SIG-M5 treated with dmso at 0.1 percent for 504 hours (cell line): ENCODE measurements around the gene NCKAP1.
"Not testable (repeated sequence)": the region's sequence is repeated elsewhere in the genome, so short reads cannot be mapped to it uniquely, and the experiment has no call there.

Experiments used
- DNase-seq: peaks from one replicate; lab custom pipeline; 2025; ENCODE audit not compliant: unreplicated experiment; lab: John Stamatoyannopoulos, UW

NCKAP1 gene

DNA sequence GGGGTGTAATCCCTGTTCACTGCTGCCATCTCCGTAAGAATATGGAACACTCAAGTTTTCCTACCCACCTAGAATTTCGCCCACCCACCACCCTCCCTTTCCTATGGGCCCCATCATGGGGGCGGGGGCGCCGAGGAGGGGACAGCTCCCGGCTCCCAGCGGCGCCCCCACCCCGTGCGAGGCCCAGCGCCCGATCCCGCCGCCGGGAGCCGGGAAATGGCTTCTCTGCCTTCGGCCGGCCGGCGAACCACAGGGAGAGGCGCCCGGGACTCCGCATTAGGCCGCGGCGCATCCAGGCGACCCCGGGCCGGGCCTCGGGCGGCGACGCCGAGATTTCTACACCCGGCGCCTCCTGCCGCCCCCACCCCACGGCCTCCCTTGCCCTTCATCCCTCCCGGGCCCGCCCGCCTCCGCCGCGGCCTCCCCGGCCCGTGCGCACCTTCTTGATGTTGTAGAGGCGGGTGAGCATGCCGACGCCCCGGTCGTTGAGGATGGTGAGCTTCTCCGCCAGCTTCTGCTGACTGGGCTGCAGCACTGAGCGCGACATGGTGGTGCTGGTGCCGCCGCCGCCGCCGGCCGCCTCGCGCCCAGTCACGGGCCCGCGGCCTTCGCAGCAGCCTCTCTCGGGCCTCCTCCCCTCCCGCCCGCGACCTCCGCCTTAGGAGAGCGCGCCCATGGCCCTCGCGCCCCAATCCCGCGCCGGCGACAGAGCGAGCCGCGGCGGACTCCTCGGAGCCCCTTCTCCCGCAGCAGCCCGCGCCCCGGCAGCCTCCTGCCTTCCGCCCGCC, 510 bp downstream of the NCKAP1 start:
- DNase-seq = no peak

DNA sequence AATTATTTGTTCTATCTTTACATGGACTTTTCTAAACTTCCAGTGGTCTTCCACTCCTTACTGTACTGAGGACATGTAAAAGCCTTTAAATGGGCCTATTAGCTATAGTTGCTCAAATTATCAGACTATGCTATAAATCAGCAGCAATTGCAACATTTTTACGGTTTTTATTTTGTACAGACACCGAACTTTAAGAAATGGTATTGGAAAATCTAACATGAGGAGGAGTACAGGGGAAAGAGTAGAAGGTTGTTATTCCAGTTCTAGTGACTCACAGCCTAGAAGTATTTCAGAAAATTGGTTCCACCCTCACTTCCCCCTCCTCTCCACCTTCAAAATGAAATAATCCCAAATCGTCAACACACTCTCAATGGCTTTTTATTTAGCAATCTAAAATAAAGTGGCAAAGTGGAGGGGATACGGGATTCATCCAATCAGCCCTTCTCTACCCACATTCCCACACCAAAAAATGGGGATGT, 1.1 kb downstream of the NCKAP1 start:
- DNase-seq = peak; percentile 25

DNA sequence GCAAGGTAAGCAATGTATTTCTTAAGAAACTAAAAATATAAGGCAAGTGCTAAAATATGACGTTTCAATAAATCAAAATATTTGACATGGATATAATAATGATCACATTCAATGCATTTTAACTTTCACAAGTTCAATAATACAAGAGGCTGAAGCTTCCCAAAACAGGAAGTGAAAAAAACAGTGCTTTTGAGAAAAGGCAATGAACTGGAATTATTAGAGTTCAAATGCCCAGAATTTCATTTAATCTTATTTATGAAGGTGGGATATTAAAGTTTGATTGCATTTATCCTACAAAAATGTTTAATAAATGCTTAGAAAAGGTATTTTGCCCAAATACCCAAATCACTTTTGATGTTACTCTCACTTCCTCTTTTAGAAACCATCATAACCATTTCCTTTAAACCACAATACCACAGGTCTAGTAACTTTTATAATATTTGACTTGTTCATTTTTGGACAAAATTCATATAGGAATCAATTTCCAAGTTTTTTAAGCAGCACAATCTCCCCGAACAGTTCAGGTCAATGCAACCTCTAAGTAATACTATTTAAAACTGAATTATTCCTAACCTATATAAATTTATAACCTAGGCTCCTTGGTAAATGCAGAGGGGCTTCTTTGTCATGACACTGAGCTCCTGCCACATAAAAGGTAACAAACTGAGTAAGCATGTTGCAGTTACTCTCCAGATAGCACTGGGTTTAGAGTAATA, 2.1 kb downstream of the NCKAP1 start:
- peak; percentile 69 for DNase-seq

DNA sequence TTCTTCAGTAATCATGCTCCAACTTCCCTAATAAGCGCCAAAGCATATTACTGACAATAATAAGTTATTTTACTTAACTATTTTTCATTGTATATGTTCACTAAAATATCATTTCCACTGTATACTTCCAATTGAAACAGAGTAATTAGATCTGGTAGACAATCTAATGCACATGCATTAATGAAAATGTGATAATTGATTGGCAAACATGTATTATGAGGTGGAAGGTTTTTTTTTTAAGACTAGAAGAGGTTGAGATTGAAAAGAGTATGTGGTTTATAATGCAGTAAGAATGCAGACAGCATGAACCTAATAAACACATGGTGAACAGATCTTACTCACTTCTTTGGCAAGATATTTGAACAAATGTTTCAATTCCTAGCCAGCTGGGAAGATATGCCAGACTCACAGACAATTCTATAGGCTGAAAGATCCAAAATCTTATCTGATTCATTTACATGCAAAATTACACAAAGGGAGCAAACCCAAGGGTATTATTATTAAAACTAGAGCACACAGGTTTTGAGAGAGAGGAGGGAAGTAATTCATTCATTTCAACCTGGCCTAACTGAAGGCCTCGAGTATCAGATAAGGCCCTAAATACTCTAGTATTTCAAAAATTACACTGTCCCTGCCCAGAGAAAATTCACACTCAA, 2.8 kb downstream of the NCKAP1 start:
- DNase-seq = no peak

DNA sequence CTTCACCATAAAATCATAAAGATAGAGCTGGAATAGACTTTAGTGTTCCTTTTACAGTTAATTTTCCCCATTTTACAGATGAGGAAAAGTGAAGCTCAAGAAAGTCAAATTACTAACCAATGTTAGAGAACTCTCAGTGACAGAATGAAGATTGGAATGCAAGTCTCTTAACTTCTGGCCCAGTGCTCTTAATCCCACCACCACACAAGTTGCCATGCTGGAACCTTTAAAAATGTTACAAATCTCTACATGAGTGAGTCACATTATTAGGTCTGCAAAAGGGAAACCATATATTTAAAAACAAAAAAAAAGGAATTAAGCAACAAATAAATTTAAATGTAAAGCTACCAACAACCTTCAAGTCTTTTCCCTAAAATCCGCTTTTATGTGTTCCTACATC, 3.5 kb downstream of the NCKAP1 start:
- no peak for DNase-seq

DNA sequence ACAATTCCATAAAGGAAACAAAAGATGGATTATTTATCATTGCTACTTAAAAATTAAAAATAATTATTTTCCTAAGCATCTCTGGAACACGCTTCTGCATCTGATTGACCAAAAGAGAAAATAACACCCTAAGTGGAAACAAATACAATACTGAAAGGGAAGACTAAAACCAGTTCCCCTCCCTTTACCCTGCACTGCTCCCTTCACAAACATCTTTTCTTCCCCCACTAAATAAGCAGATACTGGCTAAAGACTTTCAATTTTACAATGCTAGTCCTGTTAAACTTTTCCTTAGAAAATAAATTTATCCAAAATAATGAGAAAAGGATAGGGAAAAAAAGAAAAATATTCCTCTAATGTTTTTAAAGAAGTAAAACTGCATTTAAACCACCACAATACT, 4.3 kb downstream of the NCKAP1 start:
- DNase-seq = no peak

DNA sequence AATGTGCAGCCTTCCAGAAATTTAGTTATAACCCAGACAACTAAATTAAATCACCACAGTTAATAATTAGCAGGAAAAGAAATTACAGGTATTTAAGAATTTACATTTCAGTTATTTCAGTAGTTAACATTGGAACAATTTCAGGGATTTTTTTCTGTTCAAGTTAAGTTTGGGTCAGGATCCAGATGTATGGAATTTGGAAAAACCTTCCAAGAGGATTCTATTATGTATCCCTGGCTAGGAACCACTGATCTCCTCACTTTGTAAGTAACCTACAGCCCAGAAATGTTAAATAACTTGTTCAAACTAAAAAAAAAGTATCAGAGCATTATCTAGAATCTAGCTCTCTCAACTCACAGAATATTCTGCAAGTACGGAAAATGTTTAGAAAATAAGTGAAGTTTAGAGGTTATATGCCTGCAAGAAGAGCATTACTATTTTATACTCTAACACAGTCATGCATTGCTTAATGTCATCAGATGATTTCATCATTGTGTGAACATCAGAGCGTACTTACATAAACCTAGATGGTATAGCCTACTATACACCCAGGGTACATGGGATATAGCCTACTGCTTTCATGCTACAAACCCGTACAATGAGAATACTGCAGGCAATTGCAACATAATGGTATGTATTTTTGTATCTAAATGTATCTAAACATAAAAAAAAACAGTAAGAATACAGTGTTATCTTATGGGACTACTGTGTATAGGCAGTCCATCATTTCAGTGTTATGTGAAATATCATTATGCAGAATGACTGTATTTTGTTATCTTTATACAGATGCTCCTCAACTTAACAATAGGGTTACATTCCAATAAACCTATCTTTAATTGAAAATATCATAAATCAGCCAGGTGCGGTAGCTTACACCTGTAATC, 6.1 kb downstream of the NCKAP1 start:
- peak; percentile 56 for DNase-seq

DNA sequence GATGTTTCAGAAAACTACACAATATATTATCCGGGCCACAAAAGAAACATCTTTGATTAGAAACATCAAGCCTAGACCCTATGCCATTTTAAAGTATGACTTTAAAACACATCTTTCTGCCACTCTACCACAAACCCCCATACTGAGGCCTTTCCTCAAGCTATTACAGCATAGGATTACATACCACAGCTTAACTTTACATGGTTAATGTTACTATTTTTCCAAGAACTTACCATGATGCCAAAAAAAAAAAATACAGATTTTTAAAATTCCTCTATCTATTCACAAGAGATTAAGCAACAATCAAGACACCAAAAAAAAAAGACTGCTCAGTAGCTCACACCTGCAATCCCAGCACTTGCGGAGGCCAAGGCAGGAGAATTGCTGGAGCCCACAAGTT, 9.0 kb downstream of the NCKAP1 start:
- no peak for DNase-seq

DNA sequence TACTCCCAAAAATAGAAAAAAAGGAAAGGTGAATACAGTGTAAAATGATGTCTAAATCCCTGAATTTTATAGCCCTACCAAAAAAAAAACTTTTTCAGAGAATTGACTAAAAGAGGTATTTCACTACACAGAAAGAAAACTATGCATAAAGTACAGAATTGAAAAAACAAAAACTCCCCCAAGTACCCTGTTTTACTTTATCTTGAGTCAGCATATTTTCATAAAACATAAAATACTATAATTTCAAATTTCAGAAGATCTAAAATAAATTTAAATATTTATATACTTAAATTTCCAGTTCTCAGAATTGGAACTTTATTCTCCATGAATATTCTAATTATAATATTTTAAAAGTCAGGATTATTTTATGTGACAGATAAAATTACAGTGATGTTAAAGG, 10.1 kb downstream of the NCKAP1 start:
- DNase-seq = no peak

DNA sequence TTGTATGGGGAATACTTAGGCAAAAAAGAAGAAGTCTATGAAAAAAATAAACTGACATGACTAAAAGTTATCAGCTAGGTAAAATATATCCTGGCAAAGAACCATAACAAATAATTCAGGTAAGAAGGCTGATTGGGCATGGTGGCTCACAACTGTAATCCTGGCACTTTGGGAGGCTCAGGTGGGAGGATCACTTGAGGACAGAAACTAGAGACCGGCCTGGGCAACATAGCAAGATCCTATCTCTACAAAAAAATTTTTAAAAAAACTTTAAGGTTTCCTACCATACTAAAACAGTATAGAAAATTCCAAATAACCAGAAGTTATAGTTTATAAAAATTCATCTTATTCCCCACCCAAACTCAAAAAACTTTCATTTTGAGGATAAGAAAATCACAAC, 10.8 kb downstream of the NCKAP1 start:
- no peak for DNase-seq

DNA sequence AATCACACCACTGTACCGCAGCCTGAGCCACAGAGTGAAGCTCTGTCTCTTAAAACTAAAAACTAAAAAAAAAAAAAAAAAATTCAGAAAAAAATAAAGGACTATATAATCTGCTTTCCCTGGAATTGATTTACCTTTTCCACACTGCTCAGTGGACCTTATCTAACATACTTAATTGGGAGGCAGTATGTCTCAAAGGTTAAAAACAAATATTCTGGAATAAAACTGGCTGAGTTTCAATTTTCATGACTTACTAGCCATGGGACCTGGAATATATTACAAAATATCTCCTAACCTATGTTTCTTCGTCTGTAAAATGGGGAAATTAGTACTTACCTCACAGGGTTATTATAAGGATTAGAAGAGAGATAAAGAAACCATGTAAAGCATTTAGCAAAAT, 11.8 kb downstream of the NCKAP1 start:
- no peak for DNase-seq

DNA sequence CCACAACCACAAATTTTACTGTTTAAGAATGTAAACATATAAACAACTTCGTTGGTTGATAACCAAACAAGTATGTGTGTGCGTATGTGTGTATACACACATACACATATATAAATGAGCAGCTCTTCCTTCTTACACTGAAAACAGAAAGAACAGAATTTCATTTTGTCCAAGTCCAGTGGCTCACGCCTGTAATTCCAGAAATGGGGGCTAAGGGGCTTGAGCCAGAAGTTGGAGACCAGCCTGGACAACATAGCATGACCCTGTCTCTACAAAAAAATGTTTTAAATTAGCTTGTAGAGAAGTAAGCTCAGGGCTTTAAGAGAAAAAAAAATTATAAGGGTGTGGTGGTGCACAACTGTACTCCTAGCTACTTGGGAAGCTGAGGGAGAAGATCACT, 12.3 kb downstream of the NCKAP1 start:
- no peak for DNase-seq

DNA sequence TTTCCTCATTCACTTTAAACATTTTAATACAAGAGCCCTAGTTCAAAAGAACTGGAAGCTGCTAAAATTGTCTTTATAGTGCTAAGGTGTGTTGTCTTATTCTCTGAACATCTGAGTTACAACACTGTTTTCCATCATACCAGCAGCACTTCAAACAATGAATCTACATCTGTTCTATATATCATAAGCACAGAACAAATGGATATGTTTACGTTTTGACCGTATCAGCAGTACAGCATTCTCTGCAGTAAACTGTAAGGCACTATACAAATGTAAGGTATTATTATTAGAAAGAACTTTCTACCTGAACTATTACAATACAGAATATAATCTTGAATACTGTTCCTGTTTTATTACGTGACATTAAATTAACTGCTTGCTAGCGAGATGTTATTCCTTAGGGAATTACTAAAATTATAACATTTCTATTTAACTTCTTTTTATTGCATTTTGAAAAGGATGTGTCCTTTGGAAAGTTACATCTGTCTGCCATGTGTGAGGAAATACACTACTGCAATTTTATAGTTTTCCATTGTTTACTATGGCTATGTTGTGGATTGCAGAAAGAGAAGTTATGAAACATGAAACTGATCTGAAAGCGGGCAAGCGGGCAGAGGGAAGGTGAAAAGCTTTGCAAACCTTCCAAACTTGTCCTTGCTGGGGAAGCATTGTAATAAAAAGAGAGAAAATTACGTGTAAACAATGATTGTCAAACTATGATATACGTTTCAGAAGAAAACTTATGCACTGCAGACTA, 13.7 kb downstream of the NCKAP1 start:
- no peak for DNase-seq

DNA sequence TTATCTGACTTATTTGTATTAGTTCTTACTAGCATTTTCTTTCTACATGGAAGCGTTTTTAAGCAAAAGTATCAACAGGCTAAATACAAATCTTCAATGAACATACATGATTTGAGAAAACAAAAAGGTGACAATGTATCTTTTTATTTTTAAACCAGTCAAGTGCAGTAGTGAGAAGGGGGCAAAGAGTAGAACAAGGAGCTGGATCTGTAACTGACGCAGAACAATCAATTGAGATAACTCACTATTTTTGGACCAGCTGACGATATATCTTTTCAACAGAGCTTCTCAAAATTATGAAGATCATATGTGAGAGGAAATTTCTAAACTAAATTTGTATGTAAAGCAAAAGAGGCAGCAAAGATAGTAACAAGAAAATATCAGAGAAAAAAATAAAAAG, 15.5 kb downstream of the NCKAP1 start:
- DNase-seq = no peak

DNA sequence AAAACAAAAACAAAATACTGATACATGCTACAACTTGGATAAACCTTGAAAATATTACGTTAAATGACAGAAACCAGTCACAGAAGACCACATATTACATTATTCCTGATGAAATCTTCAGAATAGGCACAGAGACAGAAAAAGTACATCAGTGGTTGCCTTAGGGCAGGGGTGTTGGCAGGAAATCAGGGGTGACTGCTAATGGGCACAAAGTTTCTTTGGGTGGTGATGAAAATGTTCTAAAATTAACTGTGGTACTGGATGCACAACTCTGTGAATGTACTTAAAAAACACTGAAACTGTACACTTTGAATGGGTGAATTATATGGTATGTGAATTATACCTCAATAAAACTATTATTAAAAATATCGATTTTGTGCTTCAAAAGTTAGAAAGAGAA, 16.6 kb downstream of the NCKAP1 start:
- no peak for DNase-seq

DNA sequence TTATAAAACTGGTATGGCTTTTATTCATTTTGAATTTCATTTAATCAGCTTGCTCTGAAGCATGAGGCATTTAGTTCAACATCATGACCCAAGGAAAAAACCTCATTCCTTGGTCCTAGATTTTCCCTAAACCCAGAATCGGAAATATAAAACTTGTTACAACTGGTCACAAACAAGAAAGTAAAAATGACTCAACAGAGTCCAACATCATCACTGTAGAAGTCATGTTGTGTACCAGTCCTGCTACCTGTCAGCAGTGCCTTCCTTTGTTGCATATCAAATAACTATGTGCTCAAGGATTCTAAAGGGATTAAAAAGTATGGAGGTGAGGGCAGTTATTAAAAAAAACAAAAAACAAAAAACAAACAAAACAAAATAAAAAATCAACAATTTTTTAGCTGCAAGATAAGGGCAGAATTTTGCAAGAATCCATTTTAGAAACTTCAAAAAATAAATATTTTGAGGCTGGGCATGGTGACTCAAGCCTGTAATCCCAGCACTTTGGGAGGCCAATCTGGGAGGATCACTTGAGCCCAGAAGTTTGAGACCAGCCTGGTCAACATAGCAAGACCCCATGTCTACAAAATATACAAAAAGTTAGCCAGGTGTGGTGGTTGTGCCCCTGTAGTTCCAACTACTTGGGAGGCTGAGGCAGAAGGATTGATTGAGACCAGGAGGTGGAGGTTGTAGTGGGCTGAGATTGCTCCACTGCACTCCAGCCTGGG, 18.4 kb downstream of the NCKAP1 start:
- no peak for DNase-seq

DNA sequence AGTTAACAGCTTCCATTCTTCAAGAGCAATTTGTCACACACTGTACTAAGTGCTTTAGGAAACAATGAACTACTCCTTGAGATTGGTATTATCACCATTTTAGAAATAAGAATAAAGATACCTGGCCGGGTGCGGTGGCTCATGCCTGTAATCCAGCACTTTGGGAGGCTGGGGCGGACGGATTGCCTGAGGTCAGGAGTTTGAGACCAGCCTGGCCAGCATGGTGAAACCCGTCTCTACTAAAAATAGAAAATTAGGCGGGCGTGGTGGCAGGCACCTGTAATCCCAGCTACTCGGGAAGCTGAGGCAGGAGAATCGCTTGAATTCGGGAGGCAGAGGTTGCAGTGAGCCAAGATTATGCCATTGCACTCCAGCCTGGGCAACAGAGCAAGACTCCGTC, 20.4 kb downstream of the NCKAP1 start:
- not testable (repeated sequence) for DNase-seq

DNA sequence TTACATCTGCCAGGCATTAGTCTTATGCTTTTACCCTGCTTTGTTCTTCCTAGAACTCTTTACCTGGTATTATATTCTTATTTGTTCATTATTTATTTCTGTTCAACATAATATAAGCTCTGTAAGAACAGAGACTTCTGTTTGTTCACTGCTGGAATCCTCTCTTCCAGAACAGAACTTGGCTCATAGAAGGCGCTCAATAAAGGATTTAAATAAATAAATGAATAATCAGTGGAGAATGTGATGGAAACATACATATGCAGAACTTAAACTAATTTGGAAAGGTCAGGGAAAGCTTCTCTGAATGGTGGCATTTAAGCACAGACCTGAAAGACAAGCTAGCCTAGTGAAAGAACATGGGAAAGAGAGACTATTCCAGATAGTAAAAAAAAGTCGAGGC, 24.3 kb downstream of the NCKAP1 start:
- DNase-seq = no peak

DNA sequence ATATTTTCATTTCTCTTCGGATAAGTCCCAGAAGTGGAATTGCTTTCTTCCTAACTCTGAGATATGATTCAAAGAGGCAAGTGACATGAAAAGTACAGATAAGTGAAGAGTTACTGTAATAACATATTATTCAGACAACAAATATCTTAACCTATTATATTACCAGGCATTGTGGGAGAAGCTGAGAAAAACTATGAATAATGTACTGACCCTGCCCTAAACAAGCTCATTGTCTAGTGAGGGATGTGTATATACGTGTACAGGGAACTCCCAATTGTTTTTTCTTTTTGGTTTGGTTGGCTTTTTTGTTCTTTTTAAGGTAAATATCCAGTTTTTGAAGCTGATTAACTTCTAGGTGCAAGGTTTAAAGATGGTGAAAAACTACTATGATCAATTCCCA, 26.5 kb downstream of the NCKAP1 start:
- no peak for DNase-seq

DNA sequence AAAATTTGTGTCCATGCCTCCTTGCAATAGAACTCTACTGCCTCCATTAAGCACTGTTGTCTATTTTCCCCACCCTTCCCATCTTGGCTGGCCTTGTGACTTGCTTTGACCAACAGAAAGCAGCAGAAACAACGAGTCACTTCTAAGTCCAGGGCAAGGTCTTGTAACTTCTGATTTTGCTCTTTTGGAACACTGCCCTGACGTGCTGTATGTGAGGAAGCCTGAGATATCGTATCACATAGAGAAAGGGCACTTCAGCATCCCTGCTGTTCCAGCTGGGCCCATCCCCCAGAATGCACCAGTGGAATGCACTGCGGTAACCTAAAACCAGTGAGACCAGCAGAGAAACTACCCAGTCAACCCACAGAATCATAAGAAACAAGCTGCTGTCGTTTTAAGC, 28.1 kb downstream of the NCKAP1 start:
- DNase-seq = no peak
